Smooth muscle cell of bladder (primary cell): Measurements from ENCODE around the gene IMPDH1. TPM values are rescaled to one million over a fixed set of nuclear protein-coding genes. Genes with fewer than 3 reads are reported as not detected.

Source experiments
- total RNA-seq: library from RNA; depleted of rRNA; stranded (reverse); fragments of >200 nt; gene quantifications from 2 replicates; pipeline ENCODE4 v1.2.3, GENCODE V29; 2014

Gene IMPDH1
- 46.1 and 61.6 TPM in 2 replicates for total RNA-seq

DNA sequence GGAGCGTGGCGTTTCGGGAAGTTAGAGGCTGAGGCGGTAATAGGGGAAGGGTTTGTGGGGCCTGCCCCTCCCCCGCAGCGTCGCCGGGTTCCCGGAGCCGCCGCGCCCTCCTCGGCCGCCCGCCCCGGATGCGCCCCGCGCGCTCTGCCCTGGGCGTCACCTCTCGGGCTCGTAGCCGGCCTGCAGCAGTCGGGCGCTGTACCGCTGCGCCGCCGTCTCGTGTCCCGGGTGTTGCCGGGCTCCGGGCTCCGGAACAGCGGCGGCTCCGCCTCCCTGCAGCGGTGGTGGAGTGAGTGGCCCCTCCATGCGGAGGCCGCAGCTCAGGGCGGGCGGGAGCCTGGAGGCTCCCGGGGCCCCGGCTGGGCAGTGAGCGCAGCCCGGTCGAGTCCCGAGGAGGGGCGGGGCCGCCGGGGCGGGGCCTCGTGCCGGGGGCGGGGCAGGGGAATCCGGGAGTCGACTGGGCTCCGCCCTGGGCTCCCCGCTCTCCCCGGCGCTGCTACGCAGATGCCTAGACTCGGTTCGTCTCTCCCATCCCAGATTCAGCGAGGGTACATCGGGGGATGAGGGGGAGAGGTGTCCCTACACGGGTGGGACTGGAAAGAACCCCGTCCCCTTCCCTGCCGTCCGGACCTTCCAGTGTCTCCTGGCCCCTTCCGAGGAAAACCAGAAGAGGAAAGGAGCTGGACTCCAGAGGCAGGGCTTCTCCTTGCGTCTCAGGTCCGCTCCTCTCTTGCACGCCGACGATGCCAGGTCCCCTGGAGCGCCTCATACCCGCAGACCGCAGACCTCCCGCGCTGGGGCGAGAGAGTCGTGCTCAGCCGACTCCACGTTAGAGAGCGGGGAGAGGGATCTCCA, at the start of gene IMPDH1:
Gene IMPDH1, minus strand, starts transcription at position 387 of the 855 bp plus-strand sequence. Its CDS starts 81 bp downstream, at position 306.

DNA sequence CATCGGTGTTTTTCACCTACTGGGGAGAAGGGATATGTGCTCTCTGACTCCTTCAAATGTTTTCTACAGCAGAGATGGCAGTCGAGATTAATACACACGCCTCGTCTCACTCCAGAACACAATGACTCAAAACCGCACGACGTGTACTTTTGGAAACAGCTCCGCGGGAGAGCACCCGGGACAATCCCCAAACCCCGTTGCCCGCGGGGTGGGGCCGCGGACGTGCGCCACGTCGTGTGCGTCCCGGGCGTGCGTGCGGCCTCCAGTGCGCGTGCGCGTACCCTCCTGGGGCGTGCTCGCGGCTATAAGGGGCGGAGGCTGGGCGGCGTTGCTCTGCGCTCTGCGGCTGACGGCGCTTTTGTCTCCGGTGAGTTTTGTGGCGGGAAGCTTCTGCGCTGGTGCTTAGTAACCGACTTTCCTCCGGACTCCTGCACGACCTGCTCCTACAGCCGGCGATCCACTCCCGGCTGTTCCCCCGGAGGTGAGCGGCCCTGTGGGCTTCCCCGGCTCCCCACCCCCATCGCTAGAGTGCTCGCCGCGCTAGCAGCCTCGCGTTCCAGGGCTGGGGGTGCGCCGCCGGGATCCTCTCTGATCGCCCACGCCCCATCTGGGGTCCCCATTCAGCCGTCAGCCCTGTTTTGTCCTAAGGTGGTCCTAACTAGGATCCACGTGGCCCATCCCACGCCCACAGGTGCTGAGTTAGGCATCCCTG, 45.9 kb upstream of the IMPDH1 start, which contains the start of gene HILPDA:
Gene HILPDA, plus strand, starts transcription at position 336 of the 712 bp plus-strand sequence. CDS start 1,391 bp downstream, outside the sequence.

DNA sequence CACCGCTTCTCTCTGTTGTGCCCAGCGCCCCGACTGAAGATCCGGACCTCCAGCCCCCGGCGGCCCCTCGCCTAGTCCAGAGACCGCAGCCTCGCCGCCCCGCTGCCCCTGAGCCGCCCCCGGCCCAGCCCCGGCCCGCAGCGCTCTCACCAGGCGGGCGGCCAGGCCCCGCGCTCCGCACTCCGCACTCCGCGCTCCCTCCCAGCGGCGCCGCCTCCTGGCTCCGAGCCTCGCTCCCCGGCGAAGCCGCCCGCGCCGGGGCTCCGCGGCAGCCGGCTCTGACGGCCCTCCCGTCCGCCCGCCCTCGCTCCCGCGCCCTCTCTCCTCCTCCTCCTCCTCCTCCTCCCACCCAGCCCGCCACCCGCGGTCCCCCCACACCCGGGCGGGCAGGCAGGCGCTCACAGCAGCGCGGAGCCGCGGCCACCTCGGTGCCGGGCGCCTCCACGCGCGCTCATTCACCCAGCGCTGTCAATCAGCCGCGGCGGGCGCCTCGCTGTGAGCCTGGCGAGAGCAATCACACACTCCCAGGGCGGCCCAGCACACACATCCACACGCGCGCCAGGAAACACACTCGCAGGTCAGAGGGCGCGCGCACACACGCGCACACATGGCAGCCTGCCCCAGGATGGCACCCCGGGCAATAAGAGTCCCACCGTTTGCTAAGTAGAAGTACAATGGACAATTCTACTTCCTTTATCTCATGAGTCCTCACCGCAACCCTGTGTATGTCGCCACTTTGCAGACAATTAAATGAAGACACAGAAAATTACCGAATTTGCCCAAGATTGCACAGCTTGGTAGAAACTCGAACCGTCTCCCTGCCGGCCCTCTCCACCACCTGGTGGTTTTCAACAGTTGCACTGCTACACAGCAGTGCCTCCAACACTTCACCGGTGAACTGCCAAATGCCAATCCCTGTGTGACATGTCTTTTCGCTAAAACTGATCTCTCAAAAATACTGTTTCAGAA, 48.1 kb downstream of the IMPDH1 start, which contains the start of gene PRRT4:
Gene PRRT4, minus strand, starts transcription at position 280 of the 969 bp plus-strand sequence.

DNA sequence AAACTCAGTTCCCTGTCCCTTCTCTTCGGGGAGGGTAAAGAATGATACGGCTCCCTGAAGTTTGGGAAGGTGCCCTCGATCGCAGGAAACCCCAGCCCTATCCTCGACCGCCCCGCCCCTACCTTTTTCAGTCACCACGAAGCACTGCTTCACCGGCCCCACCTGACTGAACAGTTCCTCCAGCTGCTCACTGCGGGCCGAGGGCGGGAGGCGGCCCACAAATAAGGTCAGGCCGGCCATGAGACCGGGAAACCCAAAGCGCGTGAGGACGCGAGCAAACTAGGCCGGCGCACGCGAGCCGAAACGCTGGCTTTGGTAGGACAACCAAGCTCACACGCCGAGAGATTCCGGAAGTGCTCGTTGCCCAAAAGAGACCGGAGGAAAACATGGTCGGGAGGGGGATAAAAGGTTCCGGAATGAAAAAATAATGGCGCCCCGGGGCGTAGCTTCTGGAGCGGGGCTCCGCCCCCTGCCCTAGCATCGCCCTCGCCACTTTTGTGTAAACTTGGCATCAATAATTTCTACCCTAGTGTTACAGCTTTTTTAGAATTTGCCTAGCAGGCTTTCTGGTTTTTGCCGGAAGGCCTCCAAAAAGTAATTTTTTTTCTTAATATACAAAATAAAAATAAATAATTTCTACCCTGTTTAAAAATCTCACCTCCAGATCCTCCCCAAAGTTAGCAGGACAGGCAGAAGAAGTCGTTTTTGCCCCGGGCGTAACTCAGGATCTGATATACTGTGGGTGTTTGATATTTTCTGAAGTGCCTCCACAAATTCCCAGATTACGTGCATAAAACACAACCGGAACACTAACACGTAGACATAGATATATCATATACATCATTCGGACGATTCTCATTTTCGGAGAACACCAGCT, 66.0 kb downstream of the IMPDH1 start, which contains the start of gene RBM28:
Gene RBM28, minus strand, starts transcription at position 355 of the 877 bp plus-strand sequence. Its CDS starts 115 bp downstream, at position 240.

Other genes starting within 250 kb of the IMPDH1 start
- 0.09 TPM in 1 of 2 replicates, not detected in the other for gene LEP, start 168.7 kb downstream of the IMPDH1 start, total RNA-seq
- 10.4 and 15.5 TPM in 2 replicates for gene RBM28, start 66.1 kb downstream of the IMPDH1 start, total RNA-seq
- 0.18 TPM in 1 of 2 replicates, not detected in the other for gene PRRT4, start 48.3 kb downstream of the IMPDH1 start, total RNA-seq
- gene HILPDA, start 45.9 kb upstream of the IMPDH1 start, total RNA-seq: 15.6 and 46.7 TPM in 2 replicates
- gene METTL2B, start 66.8 kb upstream of the IMPDH1 start, total RNA-seq: 30.9 and 36.4 TPM in 2 replicates